H9 (cell line): ENCODE results near the gene COL4A2. TPM values are rescaled to one million over a fixed set of nuclear protein-coding genes. Genes with fewer than 3 reads are reported as not detected.

Source experiments
- DNase-seq: peaks from one replicate; pipeline ENCODE4 v3.0.0-alpha.2; 2017
- H2AFZ ChIP-seq: one replicate; pipeline ENCODE4 v1.6.1; 2013; ENCODE audit warnings: mild to moderate bottlenecking, low read length, control low read depth, moderate library complexity
- H2AK5ac ChIP-seq: 2 replicates; pipeline ENCODE4 v1.6.1; 2013; ENCODE audit warnings: low read length, control low read depth, mixed read lengths; ENCODE audit not compliant: insufficient read length
- H2BK120ac ChIP-seq: one replicate; pipeline ENCODE4 v1.6.1; 2013; ENCODE audit warnings: low read depth, mild to moderate bottlenecking, low read length, control low read depth, inconsistent platforms; ENCODE audit not compliant: poor library complexity, severe bottlenecking
- H2BK12ac ChIP-seq: 2 replicates; pipeline ENCODE4 v1.6.1; 2013; ENCODE audit warnings: low read length, control low read depth, mixed read lengths, low read depth; ENCODE audit not compliant: insufficient read length
- H2BK15ac ChIP-seq: 2 replicates; pipeline ENCODE4 v1.6.1; 2013; ENCODE audit warnings: low read depth, low read length, control low read depth
- H2BK20ac ChIP-seq: one replicate; pipeline ENCODE4 v1.6.1; 2013; ENCODE audit warnings: low read depth, mild to moderate bottlenecking, low read length, control low read depth, inconsistent platforms; ENCODE audit not compliant: poor library complexity, severe bottlenecking
- H2BK5ac ChIP-seq: 2 replicates; pipeline ENCODE4 v1.6.1; 2013; ENCODE audit warnings: low read length, control low read depth, mixed read lengths; ENCODE audit not compliant: insufficient read length
- H3K14ac ChIP-seq: 2 replicates; pipeline ENCODE4 v1.6.1; 2013; ENCODE audit warnings: low read length, control low read depth; ENCODE audit not compliant: insufficient read depth
- H3K18ac ChIP-seq: 2 replicates; pipeline ENCODE4 v1.6.1; 2013; ENCODE audit warnings: low read depth, mild to moderate bottlenecking, mixed read lengths, low read length, control low read depth; ENCODE audit not compliant: insufficient read length
- H3K23ac ChIP-seq: 2 replicates; pipeline ENCODE4 v1.6.1; 2013; ENCODE audit warnings: low read length, control low read depth, mixed read lengths, low read depth; ENCODE audit not compliant: insufficient read length
- H3K23me2 ChIP-seq: 2 replicates; pipeline ENCODE4 v1.6.1; 2013; ENCODE audit warnings: low read depth, mild to moderate bottlenecking, mixed read lengths, low read length, control low read depth; ENCODE audit not compliant: insufficient read length, poor library complexity, severe bottlenecking
- H3K27ac ChIP-seq: 2 replicates; pipeline ENCODE4 v1.5.1; 2013; ENCODE audit warnings: low read length, control low read depth, mixed read lengths, low read depth; ENCODE audit not compliant: insufficient read length
- H3K27me3 ChIP-seq: 2 replicates; pipeline ENCODE4 v1.6.1; 2013; ENCODE audit warnings: low read length, control low read depth, inconsistent platforms; ENCODE audit not compliant: insufficient read depth
- H3K4ac ChIP-seq: 2 replicates; pipeline ENCODE4 v1.6.1; 2013; ENCODE audit warnings: low read depth, mild to moderate bottlenecking, control low read depth, inconsistent platforms, low read length, moderate library complexity
- H3K4me1 ChIP-seq: 2 replicates; pipeline ENCODE4 v1.6.1; 2013; ENCODE audit warnings: low read length, control low read depth, inconsistent platforms; ENCODE audit not compliant: insufficient read depth
- H3K4me2 ChIP-seq: 2 replicates; pipeline ENCODE4 v1.6.1; 2013; ENCODE audit warnings: low read length, control low read depth, mixed read lengths; ENCODE audit not compliant: insufficient read length, insufficient read depth
- H3K56ac ChIP-seq: 2 replicates; pipeline ENCODE4 v1.6.1; 2013; ENCODE audit warnings: low read depth, mild to moderate bottlenecking, mixed read lengths, low read length, control low read depth; ENCODE audit not compliant: insufficient read length
- H3K79me1 ChIP-seq: 2 replicates; pipeline ENCODE4 v1.6.1; 2013; ENCODE audit warnings: low read depth, mild to moderate bottlenecking, moderate library complexity, low read length, control low read depth, inconsistent platforms; ENCODE audit not compliant: insufficient read depth, poor library complexity, severe bottlenecking
- H3K79me2 ChIP-seq: 2 replicates; pipeline ENCODE4 v1.6.1; 2013; ENCODE audit warnings: low read length, control low read depth, inconsistent platforms; ENCODE audit not compliant: insufficient read depth
- H3K9ac ChIP-seq: 2 replicates; pipeline ENCODE4 v1.6.1; 2013; ENCODE audit warnings: low read length, control low read depth, mixed read lengths; ENCODE audit not compliant: insufficient read length; ENCODE audit errors: extremely low read depth
- H3K9me3 ChIP-seq: one replicate; pipeline ENCODE4 v1.6.1; 2013; ENCODE audit warnings: low read depth, low read length, inconsistent platforms; ENCODE audit not compliant: control insufficient read depth
- H3T11ph ChIP-seq: one replicate; pipeline ENCODE4 v1.6.1; 2013; ENCODE audit warnings: mild to moderate bottlenecking, low read length, control low read depth, inconsistent platforms
- H4K20me1 ChIP-seq: one replicate; pipeline ENCODE4 v1.6.1; 2013; ENCODE audit not compliant: control insufficient read depth, insufficient read length, insufficient read depth
- H4K5ac ChIP-seq: 2 replicates; pipeline ENCODE4 v1.6.1; 2013; ENCODE audit warnings: low read depth, mild to moderate bottlenecking, mixed read lengths, low read length, control low read depth; ENCODE audit not compliant: insufficient read length
- H4K8ac ChIP-seq: replicated peaks from 2 replicates; pipeline ENCODE4 v1.6.1; 2013; ENCODE audit warnings: low read length, control low read depth, mixed read lengths, low read depth; ENCODE audit not compliant: insufficient read length
- H4K91ac ChIP-seq: 2 replicates; pipeline ENCODE4 v1.6.1; 2013; ENCODE audit warnings: low read depth, mild to moderate bottlenecking, moderate library complexity, mixed read lengths, low read length, control low read depth; ENCODE audit not compliant: insufficient read length
- H3K27ac Mint-ChIP-seq, 3 experiments: 2 replicates in 2 of 3; 3 replicates in 1 of 3; pipeline ENCODE4 v1.8.0; 2020 to 2021; ENCODE audit warnings: mixed read lengths in 3 of 3, mild to moderate bottlenecking in 1 of 3, moderate library complexity in 1 of 3
- H3K27me3 Mint-ChIP-seq: 2 replicates; pipeline ENCODE4 v1.8.0; 2021; ENCODE audit warnings: low read depth, mild to moderate bottlenecking, moderate library complexity, mixed read lengths
- H3K36me3 Mint-ChIP-seq, 3 experiments: 2 replicates in 2 of 3; 3 replicates in 1 of 3; pipeline ENCODE4 v1.8.0; 2020 to 2021; ENCODE audit warnings: low read depth in 3 of 3, mixed read lengths in 3 of 3; ENCODE audit not compliant: insufficient read depth in 1 of 3
- H3K4me1 Mint-ChIP-seq, 2 experiments: 2 replicates each; pipeline ENCODE4 v1.8.0; 2020; ENCODE audit warnings: mixed read lengths in 2 of 2
- H3K4me3 Mint-ChIP-seq, 2 experiments: 2 replicates in 1 of 2; 3 replicates in 1 of 2; pipeline ENCODE4 v1.8.0; 2020 to 2021; ENCODE audit warnings: mild to moderate bottlenecking in 2 of 2, mixed read lengths in 2 of 2, moderate library complexity in 1 of 2
- H3K9me3 Mint-ChIP-seq, 2 experiments: 2 replicates in 1 of 2; 3 replicates in 1 of 2; pipeline ENCODE4 v1.8.0; 2020; ENCODE audit warnings: mild to moderate bottlenecking in 2 of 2, mixed read lengths in 2 of 2, moderate library complexity in 1 of 2
- CTCF ChIP-seq: fragments of 200-600 bp; sonication (generic); conservative IDR thresholded peaks from 3 replicates; pipeline ENCODE4 v1.8.0; 2021; ENCODE audit warnings: antibody characterized with exemption, mild to moderate bottlenecking
- WGBS: extraction: QIAGEN DNeasy Blood & Tissue Kit; methylation state at CpG from one replicate; pipeline ENCODE4 v1.1.7; 2013; ENCODE audit warnings: missing lambda C conversion rate, low lambda C conversion rate, mixed read lengths; ENCODE audit not compliant: insufficient read length; ENCODE audit errors: extremely low coverage; 5-methylcytosine and 5-hydroxymethylcytosine counted together
- total RNA-seq: library from RNA; stranded (reverse); gene quantifications from 2 replicates; pipeline ENCODE4 v1.2.1, GENCODE V29; 2021

COL4A2 gene
- total RNA-seq, 1 experiment from 2014 or later, result 76.5 TPM

- Histone ChIP-seq H3K56ac (no peak overlapping the region), H2BK20ac (no peak overlapping the region), H2BK5ac (no peak overlapping the region), H3K23me2 (no peaks in the 10 kb centered on the region), H4K5ac (no peak overlapping the region), H3K4me1 (no peaks in the 10 kb centered on the region; the same call in 1 of the 2 replicates), H3K79me2 (no peaks in the 10 kb centered on the region), H4K91ac (no peak overlapping the region), H2BK12ac (no peak overlapping the region), H3K23ac (no peak overlapping the region), H2AFZ (no peak overlapping the region), H2AK5ac (no peak overlapping the region), H3K9me3 (no peaks in the 10 kb centered on the region), H3K4ac (no peak overlapping the region), H3K27me3 (no peaks in the 10 kb centered on the region), H3K18ac (no peak overlapping the region), H3T11ph (no peak overlapping the region), H3K27ac (no peak overlapping the region), H3K4me2 (no peak overlapping the region), H2BK15ac (no peak overlapping the region), H4K20me1 (no peaks in the 10 kb centered on the region), H2BK120ac (no peak overlapping the region), H4K8ac (no peak overlapping the region), H3K14ac (no peak overlapping the region), H3K9ac (no peak overlapping the region), H3K79me1 (no peaks in the 10 kb centered on the region)
- no peak for TF ChIP-seq CTCF
- Mint-ChIP-seq H3K9me3 (no peaks in the 10 kb centered on the region), H3K27me3 (no peaks in the 10 kb centered on the region), H3K4me1 (peaks cover 0 to 11% of the 10 kb centered on the region in 2 experiments; a peak in 2 of 4 replicates), H3K4me3 (no peak overlapping the region), H3K36me3 (peaks cover 8 to 33% (median 24%) of the 10 kb centered on the region in 3 experiments; a peak in 6 of 7 replicates), H3K27ac (peak overlapping the region in 1 of 3 experiments; percentile 68; a peak in 1 of 7 replicates)
- DNase-seq, result no peak
- WGBS, result no CpG with 5 or more reads among the region's 10 CpGs
Observed at GRCh38 chr13:110442930-110443621, 136.0 kb downstream of the COL4A2 start.
